ENCODE measurements around the gene STK26.

STK26 gene

DNA sequence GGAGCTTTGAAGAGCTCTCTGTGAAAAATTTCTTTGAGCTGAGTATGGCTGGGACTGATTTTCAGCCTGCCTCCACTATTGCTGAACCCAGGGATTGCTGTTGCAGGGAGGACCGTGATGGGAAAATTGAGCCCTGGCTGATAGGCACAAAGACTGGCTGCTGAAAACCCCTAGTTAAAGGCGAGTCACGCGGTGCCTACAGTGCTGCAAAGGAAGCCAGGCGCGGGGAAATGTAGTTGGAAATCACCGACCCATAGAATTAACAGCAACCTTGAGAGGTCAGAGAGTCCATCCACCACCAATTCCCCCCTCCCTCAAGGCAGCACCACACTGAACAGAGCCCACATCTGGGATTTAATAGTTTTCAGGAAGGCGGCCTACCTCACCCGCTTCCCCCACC is 78.7 kb downstream of the STK26 start:
- H3K4me1 Mint-ChIP-seq = peaks cover 7% of the 10 kb centered on the region
- no peaks in the 10 kb centered on the region for H3K36me3 Mint-ChIP-seq (ENCODE audit: low read depth)
- TF ChIP-seq, protein P1, sequence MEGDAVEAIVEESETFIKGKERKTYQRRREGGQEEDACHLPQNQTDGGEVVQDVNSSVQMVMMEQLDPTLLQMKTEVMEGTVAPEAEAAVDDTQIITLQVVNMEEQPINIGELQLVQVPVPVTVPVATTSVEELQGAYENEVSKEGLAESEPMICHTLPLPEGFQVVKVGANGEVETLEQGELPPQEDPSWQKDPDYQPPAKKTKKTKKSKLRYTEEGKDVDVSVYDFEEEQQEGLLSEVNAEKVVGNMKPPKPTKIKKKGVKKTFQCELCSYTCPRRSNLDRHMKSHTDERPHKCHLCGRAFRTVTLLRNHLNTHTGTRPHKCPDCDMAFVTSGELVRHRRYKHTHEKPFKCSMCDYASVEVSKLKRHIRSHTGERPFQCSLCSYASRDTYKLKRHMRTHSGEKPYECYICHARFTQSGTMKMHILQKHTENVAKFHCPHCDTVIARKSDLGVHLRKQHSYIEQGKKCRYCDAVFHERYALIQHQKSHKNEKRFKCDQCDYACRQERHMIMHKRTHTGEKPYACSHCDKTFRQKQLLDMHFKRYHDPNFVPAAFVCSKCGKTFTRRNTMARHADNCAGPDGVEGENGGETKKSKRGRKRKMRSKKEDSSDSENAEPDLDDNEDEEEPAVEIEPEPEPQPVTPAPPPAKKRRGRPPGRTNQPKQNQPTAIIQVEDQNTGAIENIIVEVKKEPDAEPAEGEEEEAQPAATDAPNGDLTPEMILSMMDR (IDR thresholded peaks at IDR 0.05; ENCODE audit: unreplicated experiment in 3 of 3) = no peak
- no peak overlapping the region for H3K4me3 Mint-ChIP-seq
- no peaks in the 10 kb centered on the region for H3K9me3 Mint-ChIP-seq
- no peaks in the 10 kb centered on the region for H3K27me3 Mint-ChIP-seq (ENCODE audit: low read depth)
- no peak overlapping the region for H3K27ac Mint-ChIP-seq

DNA sequence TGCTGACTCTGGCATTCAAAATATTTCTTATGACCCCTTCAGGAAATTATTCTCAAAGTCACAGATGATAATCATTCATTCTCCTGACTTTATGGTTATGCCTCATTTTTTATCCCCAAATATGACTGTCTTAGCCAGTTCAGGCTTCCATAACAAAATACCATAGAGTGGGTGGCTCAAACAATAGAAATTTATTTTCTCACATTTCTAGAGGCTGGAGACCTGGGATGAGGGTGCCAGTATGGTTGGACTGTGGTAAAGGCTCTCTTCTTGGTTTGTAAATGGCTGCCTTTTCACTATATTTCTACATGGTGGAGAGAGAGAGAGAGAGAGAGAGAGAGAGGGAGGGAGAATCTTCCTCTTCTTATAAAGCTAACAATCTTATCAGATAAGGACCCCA is 84.2 kb downstream of the STK26 start:
- H3K36me3 Mint-ChIP-seq (ENCODE audit: low read depth) = no peaks in the 10 kb centered on the region
- H3K27me3 Mint-ChIP-seq (ENCODE audit: low read depth) = peaks cover 4% of the 10 kb centered on the region
- H3K9me3 Mint-ChIP-seq = no peaks in the 10 kb centered on the region
- H3K4me1 Mint-ChIP-seq = no peaks in the 10 kb centered on the region
- TF ChIP-seq, protein P1 (IDR thresholded peaks at IDR 0.05; ENCODE audit: unreplicated experiment in 3 of 3) = no peak
- H3K4me3 Mint-ChIP-seq = no peak overlapping the region
- H3K27ac Mint-ChIP-seq = no peak overlapping the region

- Mint-ChIP-seq H3K27ac (no peak overlapping the region), H3K9me3 (no peaks in the 10 kb centered on the region), H3K4me1 (peaks cover 29% of the 10 kb centered on the region), H3K36me3 (ENCODE audit: low read depth) (no peaks in the 10 kb centered on the region), H3K27me3 (ENCODE audit: low read depth) (peaks cover 4% of the 10 kb centered on the region), H3K4me3 (no peak overlapping the region)
- TF ChIP-seq, protein P1 (IDR thresholded peaks at IDR 0.05; ENCODE audit: unreplicated experiment in 3 of 3) = no peak
Measured at GRCh38 chrX:132114607-132115006, 91.5 kb downstream of the STK26 start.

DNA sequence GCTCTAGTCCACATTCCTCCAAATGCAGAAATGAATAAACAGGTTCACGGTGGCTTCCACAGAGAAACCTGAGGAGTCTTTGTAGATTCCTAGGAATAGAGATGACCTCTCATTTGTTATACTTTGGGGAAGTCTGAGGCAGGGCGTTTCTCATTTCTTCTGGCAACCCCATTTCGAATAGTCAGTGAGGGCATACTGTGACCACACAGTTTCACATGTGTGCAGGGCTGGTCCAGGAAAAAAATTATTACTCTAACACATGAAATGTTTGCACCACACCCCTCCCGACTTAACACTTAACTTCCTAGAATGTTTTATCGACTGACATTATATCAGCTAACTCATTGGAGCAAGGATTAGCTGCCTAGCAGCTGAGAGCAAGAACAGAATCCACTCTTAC is 92.7 kb downstream of the STK26 start:
- no peaks in the 10 kb centered on the region for H3K9me3 Mint-ChIP-seq
- no peak overlapping the region for H3K4me3 Mint-ChIP-seq
- peak overlapping the region in 1 of 3 experiments; percentile 37 for H3K27ac Mint-ChIP-seq
- no peaks in the 10 kb centered on the region for H3K36me3 Mint-ChIP-seq (ENCODE audit: low read depth)
- peaks cover 40% of the 10 kb centered on the region for H3K4me1 Mint-ChIP-seq
- H3K27me3 Mint-ChIP-seq (ENCODE audit: low read depth) = peaks cover under 1% of the 10 kb centered on the region
- TF ChIP-seq, protein P1 (IDR thresholded peaks at IDR 0.05; ENCODE audit: unreplicated experiment in 3 of 3) = no peak

DNA sequence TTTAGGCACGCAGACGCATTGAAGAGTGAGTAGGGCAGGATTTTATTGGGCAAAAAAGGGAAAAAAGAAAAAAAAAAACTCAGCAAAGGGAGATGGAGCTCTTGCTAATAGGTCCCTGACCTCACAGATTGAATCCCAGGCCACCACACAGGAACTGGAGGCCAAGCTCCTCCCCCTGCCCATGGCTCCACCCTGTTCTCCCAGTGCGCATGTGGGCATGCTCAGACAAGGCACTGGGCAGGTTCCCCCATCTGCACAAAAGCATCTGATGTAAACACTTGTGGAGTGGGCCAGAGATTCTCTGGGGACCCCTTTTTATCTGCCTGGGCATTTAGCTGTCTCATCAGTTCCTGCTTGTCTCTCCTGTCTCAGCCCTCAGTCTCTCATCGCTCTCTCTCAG is 95.3 kb downstream of the STK26 start:
- Mint-ChIP-seq H3K36me3 (ENCODE audit: low read depth) (no peaks in the 10 kb centered on the region), H3K27me3 (ENCODE audit: low read depth) (no peaks in the 10 kb centered on the region), H3K27ac (no peak overlapping the region), H3K4me1 (peaks cover 40% of the 10 kb centered on the region), H3K9me3 (peaks cover 3% of the 10 kb centered on the region), H3K4me3 (no peak overlapping the region)
- TF ChIP-seq, protein P1 (IDR thresholded peaks at IDR 0.05; ENCODE audit: unreplicated experiment in 3 of 3) = no peak

DNA sequence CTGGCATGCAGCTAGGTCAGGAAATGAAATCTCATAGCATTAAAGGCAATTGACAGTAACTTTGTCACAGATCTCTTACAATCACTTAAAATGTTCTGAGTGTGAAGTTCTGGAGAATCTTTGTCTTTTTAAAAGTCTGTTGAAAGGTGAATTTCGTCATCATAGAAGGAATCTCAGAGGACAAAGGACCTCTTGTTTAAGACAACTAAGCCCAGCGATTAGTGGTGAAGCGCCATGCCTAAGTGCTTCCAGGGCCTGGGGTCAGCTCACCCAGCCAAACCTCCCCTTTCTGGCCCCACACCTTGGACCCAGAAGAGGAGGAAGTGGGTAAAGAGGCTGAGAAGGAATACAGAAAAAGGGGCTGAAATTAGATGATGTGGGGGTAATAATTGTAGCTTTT is 96.2 kb downstream of the STK26 start:
- no peaks in the 10 kb centered on the region for H3K36me3 Mint-ChIP-seq (ENCODE audit: low read depth)
- TF ChIP-seq, protein P1 (IDR thresholded peaks at IDR 0.05; ENCODE audit: unreplicated experiment in 3 of 3) = no peak
- H3K27me3 Mint-ChIP-seq (ENCODE audit: low read depth) = no peaks in the 10 kb centered on the region
- H3K4me1 Mint-ChIP-seq = peaks cover 40% of the 10 kb centered on the region
- H3K27ac Mint-ChIP-seq = peak overlapping the region in 1 of 3 experiments; percentile 87
- H3K4me3 Mint-ChIP-seq = no peak overlapping the region
- H3K9me3 Mint-ChIP-seq = peaks cover 3% of the 10 kb centered on the region

Data from nephron (organoid).